HK-2 (cell line): ENCODE results near the gene LY6G5B.
"Not testable (repeated sequence)": the region's sequence is repeated elsewhere in the genome, so short reads cannot be mapped to it uniquely, and the experiment has no call there.

ENCODE experiments used
- DNase-seq: peaks from one replicate; pipeline ENCODE4 v3.0.0-alpha.2; 2018; ENCODE audit not compliant: unreplicated experiment

The LY6G5B gene

GRCh38 chr6:31691078-31691463 is 21.3 kb downstream of the LY6G5B start:
- DNase-seq = no peak

- no peak for DNase-seq
These were observed 21.9 kb downstream of the LY6G5B start for GRCh38 chr6:31691564-31692108.

GRCh38 chr6:31692353-31692752 is 22.6 kb downstream of the LY6G5B start:
- no peak for DNase-seq

DNA sequence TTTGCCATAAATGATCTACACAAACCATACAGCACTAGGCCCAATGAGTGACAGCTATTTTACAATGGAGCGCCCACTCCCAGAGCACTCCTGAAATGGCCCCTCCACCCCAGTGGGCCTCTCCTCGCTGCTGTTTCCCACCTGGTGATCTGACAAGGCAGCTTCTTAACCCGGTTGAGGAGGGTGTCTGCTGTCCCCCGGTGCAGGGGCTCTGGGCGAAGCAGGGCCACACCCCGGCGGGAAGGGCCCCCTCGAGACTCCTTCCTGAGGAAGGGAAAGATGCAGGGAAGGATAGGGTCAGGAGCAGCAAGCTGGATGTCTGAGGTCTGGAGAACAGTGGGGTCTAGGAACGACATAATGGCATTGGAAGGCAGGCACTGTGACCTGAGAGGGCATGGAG is 23.1 kb downstream of the LY6G5B start:
- no peak for DNase-seq

GRCh38 chr6:31693535-31693934 is 23.8 kb downstream of the LY6G5B start:
- no peak for DNase-seq

DNA sequence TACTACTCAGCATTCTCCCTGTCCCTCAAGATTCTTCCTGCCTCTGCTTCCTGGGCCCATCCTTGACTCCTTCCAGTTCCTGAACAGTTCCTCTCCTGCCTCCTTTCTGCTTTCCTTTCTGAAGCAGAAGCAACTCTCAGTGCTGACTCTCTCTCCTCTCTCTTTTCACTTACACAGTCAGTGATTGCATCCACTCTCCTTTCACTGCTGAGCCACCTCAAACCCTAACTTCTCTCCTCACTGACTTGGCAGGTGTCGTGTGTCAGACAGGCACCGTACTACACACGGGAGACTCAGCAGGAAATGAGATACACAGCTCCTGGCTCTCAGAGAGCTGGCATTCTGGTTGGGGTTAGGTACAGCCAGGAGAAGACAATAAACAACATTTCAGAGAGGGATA is 27.8 kb downstream of the LY6G5B start:
- DNase-seq = no peak

DNA sequence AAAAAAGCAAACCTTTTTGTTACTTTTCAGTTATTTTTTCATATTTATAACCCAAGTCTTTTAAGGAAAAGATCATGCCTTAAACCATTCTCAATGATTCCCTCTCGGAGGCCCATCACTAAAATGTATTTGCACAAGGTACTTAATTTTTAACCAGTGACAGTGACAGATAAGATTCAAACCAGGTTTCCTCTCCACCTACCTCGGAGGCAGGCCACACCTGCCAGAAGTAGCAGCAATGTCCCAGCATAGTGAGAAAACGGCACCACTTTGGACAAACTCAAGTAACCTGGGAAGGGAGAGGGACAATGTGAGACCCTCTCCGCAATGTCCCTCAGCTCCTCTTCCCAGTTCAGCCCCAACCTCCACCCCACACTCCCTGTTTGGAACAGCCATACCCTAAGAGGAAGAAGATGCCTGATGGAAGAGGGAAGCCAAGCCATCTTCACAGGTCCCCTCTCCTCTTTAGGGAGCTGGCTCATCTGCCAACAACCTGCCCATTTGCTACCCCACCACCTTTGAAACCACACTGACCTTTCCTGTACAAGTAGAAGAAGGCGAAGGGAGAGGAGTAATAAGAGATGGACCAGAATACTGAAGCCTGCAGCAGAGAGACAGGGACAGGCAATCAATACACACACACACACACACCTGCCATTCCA is 31.1 kb downstream of the LY6G5B start:
- no peak for DNase-seq

GRCh38 chr6:31701666-31702404 is 32.1 kb downstream of the LY6G5B start:
- no peak for DNase-seq

GRCh38 chr6:31702405-31702818 is 32.6 kb downstream of the LY6G5B start:
- DNase-seq = no peak

DNA sequence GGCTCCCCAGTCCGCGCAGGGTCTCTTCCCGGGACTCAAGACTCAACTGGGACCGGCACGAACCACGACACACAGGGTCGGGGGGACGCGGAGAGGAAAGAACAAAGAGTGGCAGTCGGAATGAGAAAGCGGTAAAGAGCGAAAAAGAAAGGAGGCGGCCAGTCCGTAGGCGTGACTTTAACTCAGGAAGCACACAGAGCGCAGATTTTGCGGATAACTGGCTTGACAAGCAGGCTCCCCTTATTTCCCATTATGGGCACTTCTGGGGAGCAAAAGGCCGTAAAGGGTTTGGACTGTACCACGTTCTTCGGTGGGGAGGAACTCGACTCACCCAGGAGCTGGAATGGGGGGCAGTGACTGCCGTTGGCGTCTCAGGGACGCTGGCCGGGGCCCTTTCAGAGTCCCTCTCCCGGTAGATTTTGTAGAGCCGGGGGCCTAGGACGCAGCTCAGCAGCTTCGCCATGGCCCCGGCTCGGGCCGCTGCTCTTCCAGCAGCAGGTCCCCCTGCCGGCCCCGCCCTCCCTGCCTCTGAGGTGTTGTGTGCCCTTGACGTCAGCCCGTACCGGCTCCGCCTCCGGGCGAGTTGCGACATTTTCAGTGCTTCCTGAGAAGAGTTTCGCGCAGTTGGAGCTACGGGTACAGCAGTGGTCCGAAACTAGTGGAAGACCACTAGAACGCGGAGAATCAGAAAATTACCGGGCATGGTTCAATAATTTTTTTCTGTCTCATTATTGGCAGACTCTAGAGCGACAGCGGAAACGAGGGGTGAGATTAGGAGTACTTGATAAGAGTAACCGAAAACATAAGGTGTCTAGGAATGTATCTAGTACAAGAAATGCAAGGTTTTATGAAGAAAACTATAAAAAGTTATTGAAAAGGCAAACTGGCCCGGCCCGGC is 33.3 kb downstream of the LY6G5B start, which contains the start of gene ABHD16A:
Gene ABHD16A (minus strand): TSS at position 506 of the 898 bp plus-strand sequence. CDS start 43 bp downstream, at position 463.
- peak; percentile 96 for DNase-seq

DNA sequence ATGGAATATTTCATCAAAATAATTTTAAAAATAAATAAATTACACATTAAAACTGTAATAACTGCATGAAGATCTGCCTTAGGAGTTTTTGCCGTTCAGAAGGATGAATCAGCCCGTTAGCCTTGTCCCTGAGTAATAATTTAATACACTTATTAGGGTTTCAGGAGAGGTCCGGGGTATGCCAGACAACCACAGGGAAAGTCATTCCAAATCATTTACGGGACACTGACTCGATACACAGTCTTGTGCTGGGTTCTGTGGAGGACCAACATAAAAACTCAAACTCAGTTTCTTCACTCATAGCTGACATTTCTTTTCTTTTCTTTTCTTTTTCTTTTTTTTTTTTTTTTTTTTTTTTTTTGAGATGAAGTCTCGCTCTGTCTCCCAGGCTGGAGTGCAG is 36.2 kb downstream of the LY6G5B start:
- DNase-seq = no peak

GRCh38 chr6:31706599-31706998 is 36.8 kb downstream of the LY6G5B start, which contains the start of gene LY6G6F:
Gene LY6G6F, plus strand, starts transcription at chr6:31706866. Its CDS starts 41 bp downstream, at chr6:31706907.
- no peak for DNase-seq

- DNase-seq = no peak
These were observed 37.9 kb downstream of the LY6G5B start for GRCh38 chr6:31707701-31708100.

GRCh38 chr6:31708224-31708623 is 38.4 kb downstream of the LY6G5B start:
- no peak for DNase-seq

DNA sequence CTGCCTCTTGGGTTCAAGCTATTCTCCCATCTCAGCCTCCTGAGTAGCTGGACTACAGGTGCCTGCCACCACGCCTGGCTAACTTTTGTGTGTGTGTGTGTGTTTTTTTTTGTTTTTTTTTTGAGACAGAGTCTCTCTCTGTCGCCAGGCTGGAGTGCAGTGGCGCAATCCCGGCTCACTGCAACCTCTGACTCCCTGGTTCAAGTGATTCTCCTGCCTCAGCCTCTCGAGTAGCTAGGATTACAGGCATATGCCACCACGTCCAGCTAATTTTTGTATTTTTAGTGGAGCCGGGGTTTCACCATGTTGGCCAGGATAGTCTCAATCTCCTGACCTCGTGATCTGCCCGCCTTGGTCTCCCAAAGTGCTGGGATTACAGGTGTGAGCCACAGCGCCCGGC is 39.4 kb downstream of the LY6G5B start:
- DNase-seq = not testable (repeated sequence)

GRCh38 chr6:31710523-31711219 is 40.9 kb downstream of the LY6G5B start:
- DNase-seq = no peak

DNA sequence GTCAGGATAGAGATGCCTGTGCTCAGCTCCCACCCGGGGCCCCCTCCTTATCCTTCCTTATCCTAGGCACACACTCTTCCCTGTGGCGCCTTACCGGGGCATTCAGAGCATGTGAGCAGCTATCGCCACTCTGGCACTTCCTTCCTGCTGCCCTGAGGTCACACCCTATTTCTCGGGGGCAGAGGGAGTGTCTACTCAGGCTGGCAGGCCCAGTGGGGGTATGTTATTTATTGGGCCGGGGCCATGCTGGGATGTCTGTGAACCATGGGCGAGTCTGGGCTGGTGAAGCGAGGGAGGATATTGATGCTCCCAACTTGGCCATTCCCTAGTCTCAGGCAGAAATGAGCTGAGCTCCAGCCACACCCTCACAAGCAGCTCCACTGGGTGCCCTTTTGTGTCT is 41.5 kb downstream of the LY6G5B start:
- no peak for DNase-seq

DNA sequence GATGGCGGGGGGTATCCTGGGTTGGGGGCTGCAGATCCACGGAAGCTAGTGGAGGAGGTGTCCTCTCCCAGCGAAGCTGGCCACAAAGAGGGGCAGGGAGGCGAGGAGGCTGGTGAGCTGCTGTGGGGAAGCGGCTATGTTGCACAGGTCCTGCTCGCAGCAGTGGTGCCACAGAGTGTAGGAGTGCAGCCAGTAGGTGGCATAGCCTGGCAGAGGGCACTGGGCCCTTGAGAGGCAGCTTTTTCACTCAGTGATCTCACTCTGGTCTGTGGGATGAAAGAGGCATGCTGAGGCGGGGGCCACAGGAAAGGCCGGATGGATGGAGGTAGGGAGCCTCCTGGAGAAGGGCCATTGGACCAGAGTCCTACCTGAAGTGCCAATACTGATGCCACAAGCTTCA is 42.5 kb downstream of the LY6G5B start:
- no peak for DNase-seq

GRCh38 chr6:31713465-31713864 is 43.7 kb downstream of the LY6G5B start:
- DNase-seq = no peak

GRCh38 chr6:31713991-31714684 is 44.4 kb downstream of the LY6G5B start:
- no peak for DNase-seq
